HG03520 (cell line): ENCODE results near the gene ADARB2.

Experiments
- ATAC-seq: cut with Tn5 transposase; IDR thresholded peaks from one replicate; pipeline ENCODE4 v1.9.1; 2021; ENCODE audit warnings: mild to moderate bottlenecking, moderate library complexity; ENCODE audit not compliant: unreplicated experiment

Gene ADARB2

GRCh38 chr10:1509011-1509530 lies 228.3 kb downstream of the ADARB2 start:
- no peak for ATAC-seq

DNA sequence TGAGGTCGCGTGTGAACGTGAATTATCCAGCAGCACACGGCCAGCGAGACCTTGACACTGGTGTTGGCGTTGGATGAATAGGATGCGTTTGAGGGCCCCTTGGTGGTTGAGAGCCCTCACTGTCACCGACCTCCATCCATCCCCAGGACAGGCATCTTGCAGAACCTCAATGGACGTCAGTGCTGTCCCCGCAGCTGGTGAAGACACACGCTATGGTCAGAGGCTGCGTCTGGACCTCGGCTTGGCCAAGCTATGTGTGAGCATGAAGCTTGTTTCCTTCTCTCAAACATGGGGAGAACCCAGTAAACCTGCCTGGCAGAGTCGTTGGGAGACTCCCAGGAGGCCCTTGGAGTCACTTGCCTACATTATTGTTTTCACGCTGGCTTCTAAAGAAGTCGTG lies 229.2 kb downstream of the ADARB2 start:
- ATAC-seq = no peak

GRCh38 chr10:1507436-1507835 lies 229.9 kb downstream of the ADARB2 start:
- no peak for ATAC-seq

GRCh38 chr10:1504940-1505339 lies 232.4 kb downstream of the ADARB2 start:
- ATAC-seq = no peak

- ATAC-seq = no peak
Measured at GRCh38 chr10:1504286-1504685, 233.0 kb downstream of the ADARB2 start.

DNA sequence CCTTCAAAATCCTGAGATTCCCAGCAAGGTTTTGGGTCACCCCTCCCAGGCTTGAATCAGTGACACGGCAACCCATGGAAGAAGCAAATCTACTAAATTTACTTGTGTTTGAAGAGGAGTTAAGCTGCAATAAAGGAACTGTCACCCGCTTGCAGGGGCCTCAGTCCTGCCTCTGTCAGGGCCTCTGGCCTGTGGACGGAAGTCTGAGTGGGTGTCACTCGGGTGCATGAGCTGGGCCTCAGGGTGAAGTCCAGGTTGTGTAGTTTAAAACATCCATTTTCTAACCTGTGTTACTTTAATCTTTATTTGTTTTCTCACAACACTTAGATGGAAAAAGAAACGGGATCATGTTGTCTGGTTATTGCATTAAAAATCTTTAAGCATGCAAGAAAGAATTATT lies 234.9 kb downstream of the ADARB2 start:
- ATAC-seq = no peak

DNA sequence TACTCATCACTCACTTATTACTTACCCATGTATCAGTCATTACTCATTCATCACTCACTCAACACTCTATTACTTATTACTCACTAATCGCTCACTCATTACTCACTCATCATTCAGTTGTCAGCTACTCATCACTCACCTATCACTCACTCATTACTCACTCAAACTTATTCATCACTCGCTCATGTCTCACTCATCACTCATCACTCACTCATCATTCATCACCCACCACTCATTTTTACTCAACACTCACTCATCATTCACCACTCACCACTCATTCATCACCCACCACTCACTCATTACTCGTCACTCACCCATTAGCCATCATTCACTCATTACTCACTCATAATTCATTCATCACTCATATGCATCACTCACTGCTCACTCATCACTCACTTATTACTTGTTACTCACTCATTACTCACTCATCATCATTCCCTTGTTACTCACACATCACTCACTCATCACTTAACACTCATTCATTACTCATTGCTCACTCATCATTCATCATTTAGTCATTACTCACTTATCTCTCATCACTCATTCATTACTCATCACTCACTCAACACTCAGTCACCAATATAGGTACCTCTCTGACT lies 237.9 kb downstream of the ADARB2 start:
- no peak for ATAC-seq

GRCh38 chr10:1498746-1499358 lies 238.5 kb downstream of the ADARB2 start:
- no peak for ATAC-seq

GRCh38 chr10:1495915-1496517 lies 241.3 kb downstream of the ADARB2 start:
- no peak for ATAC-seq

DNA sequence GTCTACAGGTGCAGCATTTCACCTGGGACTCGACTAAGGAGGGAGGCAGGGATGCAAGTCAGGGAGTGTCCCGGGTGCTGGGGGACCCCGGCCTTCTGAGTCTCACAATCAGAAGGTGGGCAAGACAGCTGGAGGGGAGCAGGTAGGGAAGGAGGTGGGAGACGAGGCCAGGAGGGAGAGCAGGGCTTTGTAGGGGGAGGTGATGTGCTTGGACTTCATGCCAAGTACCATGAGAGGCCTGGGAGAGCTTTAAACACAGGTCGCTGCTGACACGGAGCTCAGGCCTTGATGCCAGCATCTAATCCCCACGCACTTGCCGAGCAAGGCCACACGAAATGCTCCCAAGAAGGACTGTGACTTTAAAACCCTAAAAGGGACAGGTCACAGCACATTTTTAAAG lies 244.7 kb downstream of the ADARB2 start:
- ATAC-seq = no peak

GRCh38 chr10:1491901-1492300 lies 245.4 kb downstream of the ADARB2 start:
- ATAC-seq = no peak

DNA sequence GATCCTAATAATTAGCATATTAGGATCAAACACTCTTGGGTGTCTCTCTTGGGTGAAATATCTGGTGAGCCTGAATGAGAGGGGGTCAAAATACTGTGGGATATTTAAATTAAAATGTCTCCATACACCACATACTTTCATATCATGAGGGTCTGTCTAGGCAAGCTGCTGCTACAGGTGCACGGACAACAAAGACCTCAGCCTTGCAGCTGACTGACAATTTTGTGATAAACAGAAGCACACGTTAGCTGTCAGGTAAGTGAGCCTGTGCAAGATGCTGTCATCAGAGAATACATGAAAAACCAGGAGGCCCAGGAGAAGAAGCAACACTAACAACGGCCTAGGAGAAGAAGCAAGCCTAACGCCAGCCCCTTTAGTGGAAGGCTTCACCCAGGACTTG lies 247.5 kb downstream of the ADARB2 start:
- ATAC-seq = no peak

DNA sequence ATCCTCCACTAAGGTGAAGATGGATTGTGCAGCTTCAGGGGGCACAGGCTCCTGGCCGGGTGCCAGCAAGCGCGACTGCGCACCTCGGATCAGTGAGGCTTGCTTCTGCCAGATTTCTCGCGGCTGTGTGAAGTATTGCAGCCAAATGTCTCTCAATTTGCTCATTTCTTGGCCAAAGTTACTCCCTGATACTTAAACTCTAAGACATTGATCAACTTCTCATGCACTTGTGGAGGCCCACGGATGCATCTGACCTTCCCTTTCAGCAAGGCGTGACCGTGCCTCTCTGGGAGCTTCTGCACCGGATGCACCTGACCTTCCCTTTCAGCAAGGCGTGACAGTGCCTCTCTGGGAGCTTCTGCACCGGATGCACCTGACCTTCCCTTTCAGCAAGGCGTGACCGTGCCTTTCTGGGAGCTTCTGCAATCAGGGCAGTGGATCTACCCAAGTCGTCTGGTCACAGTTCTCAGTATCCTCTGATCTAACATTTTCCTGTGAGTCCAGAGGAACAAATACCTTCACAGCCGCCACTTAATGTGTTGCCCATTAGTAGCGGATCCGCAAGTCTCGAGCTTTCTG lies 248.3 kb downstream of the ADARB2 start:
- ATAC-seq = peak; percentile 97

- no peak for ATAC-seq
Measured at GRCh38 chr10:1486841-1487687, 250.3 kb downstream of the ADARB2 start.

GRCh38 chr10:1485357-1485756 lies 252.0 kb downstream of the ADARB2 start:
- no peak for ATAC-seq

DNA sequence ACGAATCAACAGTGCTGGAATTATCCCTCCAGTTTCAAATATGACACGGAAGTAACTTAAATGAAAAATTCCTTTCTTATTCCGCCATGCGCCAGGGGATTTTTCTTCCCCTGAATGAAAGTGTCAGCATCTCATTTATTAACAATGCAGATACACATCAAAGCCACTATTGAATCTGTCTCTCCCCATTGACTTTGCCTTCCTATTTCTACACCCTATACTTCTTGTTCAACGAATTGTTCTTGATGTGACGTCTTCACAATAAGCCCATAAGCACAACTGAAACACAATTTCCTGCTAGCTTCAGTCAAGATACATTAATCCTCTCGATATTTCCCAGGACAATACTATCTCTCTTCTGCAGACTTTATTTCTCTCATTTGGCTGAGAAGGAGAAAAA lies 253.5 kb downstream of the ADARB2 start:
- ATAC-seq = no peak

DNA sequence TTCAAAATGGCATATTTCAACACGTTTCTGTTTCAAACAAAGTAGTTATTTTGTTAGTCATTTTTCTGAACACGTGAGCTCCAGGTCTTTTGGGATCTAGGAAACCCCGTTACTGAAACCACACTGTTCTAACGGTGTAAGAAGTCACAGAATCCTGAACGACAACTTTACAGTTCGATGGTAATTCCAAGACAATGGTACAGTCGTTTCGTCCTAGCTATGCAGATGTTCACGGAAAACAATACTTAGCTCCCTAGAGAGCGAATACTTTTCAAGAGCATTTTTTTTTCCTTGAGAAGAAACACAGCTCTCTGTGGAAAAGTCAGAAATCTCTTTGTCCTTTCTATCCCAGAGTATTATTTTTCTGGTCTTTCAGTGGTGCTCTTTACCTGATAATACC lies 254.1 kb downstream of the ADARB2 start:
- no peak for ATAC-seq

DNA sequence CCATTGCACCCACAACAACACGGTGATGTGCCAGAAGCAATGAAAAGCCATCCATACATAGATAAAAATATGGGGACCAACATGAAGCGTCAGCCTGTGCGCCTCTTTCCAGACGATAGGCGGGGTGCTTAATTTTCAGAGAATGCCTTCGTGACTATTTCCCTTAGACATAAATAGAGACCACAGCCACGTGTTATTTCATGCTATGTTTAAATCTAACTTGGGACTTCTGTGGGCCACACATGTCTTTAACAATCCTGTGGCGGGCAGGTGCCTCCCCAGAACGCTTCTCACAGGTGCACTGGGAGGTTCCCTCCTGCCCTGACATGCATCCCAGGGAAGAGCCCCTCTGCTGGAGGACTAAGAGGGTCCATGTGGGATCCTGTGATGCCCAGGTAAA lies 259.7 kb downstream of the ADARB2 start:
- ATAC-seq = no peak

DNA sequence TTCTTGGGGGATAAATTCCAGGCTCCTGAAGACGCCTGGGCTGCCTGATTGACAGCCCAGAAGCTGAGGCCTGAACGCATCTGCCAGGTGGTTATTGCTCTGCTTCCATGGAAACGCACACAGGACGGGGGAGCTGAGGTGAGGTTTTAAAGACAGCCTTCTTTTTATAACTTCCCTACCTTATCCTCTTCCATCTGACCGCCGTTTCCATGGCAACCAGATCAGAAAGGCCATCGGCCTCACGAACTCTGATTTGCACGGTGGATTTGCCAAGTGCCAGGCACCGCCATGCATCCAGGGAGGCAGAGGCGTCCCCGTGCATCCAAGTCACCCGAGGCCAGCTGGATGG lies 260.9 kb downstream of the ADARB2 start:
- ATAC-seq = no peak

DNA sequence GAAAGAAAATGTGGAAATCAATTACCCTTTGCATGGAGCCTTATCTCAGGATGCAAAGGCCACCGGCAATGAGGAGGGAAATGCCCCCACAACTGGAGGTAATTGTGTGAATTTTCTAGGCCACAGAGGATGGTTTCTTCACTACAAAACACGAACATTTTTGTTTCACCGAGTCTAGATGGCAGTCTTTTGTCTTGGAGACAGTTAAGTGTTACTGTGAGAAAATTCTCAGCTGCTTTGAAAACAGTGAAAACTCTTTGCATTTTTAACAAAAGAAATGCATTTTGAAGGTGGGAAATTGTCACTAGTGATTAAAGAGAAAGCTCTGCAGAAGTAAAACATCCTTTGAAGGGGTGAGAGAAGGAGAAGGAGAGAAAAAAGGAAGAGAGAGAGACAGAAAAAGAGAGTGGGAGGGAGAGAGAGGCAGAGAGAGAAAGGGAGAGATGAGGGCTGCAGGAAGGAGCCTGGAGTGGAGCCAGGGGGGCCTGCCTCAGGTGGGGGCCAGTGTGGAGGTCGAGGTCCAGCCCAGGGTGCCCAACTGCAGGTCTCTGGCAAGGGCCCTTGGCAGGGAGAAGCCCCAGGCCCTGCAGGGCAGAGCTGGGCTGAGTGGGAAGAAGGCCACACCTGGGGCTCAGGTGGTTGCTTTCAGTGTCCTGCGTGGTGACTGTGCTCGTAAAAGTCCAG lies 261.4 kb downstream of the ADARB2 start:
- ATAC-seq = no peak
